NCI-H526 (cell line): Measurements from ENCODE around the gene UBE2QL1.

ENCODE experiments used
- DNase-seq, 2 experiments: peaks; one replicate each; lab custom pipeline; 2025; lab: John Stamatoyannopoulos, UW

UBE2QL1 gene

GRCh38 chr5:6539060-6539459 is 90.4 kb downstream of the UBE2QL1 start:
- no peak for DNase-seq

GRCh38 chr5:6540111-6540827 is 91.6 kb downstream of the UBE2QL1 start:
- no peak for DNase-seq

DNA sequence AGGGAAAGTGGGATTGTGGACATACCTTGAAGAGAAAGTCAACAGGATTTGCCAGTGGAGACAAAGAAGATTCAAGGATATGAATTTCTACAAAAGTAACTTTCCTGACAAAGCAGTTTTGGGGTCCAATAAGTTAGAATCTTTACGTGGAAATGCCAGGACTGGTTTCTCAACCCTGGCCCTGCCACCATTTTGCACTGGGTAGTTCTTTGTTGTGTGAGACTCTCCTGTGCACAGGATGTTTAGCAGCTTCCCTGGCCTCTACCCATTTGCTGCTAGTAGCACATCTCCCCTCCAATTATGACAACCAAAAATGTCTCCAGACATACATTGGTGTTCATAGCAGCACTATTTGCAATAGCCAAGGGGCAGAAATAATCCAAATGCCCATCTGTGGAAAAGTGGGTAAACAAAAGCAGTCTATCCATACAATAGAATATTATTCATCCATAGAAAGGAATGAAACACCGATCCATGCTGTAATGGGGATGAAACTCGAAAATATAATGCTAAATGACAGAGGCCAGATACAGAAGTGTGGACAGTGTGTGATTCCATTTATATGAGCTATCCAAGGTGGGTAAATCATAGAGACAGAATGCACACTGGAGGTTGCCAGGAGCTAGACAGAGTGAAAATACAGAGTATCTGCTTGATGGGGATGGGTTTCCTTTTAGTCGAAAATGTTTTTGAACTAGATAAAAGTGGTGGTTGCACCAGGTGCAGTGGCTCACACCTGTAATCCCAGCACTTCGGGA is 92.8 kb downstream of the UBE2QL1 start:
- no peak for DNase-seq

DNA sequence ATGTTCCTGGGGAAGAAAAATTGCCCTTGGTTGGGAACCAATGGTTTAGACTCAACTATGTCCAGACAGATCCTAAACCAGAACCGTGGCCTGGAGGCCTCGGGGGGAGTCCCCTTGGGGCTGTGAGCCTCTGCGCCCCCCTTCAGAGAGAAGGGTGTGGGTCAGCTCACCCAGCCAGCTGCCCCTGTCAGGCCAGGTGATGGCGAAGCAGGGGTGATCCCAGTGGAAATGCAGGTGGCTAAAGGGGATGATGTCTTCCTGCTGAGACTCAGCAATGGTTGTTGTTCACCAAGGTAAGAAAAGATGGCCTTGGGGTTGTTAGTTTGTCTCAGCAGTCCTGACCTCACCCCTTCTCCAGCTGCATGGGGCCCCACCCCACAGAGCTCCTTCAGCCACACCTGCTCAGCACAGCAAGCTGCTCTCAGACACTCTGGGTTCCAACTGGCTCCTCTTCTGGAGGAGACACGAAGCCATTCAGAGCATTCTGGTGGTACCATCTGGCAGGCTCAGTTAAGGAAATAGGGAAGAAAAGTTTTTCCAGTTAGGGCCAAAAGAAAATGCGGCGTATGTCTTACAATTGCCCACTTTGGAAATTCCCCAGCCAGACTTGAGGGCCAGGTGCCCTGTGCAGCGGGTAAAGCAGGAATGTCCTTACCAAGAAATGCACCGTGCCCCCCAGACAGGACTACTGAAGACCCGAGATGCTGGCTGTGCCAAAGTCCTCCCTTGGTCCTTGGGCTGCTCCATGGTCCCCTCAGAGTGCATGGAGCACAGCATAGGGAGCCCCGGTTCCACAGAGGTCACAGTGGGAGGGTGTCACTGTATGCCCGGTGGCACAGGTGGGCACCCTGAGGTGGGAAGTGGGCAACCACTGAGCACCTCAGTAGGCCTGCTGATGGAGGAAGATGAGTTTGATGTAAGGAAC is 94.0 kb downstream of the UBE2QL1 start:
- DNase-seq, result no peak

DNA sequence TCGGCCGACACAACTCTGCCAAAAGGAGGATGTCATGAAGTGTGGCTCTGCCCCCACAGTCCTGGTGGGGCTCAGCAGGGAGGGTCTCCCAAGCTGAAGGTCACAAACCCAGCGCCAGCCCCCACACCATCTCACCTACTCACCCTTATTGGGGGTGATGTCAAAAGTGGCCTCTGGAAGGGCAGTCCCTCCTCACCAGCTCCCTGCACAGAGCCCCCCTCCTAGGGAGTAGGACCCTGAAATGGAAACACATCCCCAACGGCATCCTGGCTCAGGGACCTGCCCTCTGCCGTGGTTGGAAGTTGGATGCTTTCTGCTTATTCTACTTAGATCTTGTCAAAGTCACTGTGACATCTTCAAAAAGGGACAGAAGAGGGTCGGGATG is 94.7 kb downstream of the UBE2QL1 start:
- no peak for DNase-seq

DNA sequence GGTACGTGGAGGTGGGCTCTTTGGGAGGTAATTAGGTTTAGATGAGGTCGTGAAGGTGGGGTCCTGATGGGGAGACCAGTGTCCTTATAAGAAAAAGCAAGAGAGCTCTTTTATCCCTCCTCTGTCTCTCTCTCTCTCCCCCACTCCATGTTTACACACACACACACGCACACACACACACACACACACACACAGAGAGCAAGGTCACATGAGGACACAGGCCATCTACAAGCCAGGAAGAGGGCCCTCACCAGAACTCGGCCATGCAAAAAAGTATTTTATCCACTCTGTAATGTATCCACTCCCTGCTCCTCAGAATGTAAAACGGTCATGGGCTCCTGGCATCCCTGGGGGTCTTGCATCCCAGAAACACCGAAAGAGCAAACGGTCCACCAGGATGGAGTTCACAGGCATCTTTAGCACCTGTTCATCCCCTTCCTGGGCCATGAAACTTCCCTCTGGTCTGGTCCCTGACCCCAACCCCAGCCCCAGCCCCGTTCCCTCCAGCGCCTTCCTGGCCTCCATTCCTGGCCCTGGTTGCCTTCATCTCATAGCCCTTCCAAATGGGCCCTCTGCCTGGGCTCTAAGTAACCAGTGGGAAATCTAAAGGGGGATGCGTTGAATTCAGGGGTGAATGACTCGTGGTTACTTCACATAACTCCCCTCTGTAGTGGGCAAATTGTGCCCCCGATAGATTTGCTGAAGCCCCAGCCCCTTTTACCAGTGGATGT is 95.3 kb downstream of the UBE2QL1 start:
- DNase-seq, result peak in 1 of 2 experiments; percentile 13
